ENCODE results near the gene CDKN2AIP. TPM values are rescaled to one million over a fixed set of nuclear protein-coding genes. Genes with fewer than 3 reads are reported as not detected.
A peak's percentile ranks its signal among the peaks of the same experiment; 100 is the strongest.

The CDKN2AIP gene
- total and polyA plus RNA-seq, 2 donors (not counting 1 experiment from before 2014, with no cell fraction given) = 13.6 to 36.0 TPM

- ATAC-seq (ENCODE audit: low read depth) = no peak
- Histone ChIP-seq H3K27me3 (replicated peaks in 1 of 4; ENCODE audit: control extremely low read depth in 1 of 4, control insufficient read depth in 3 of 4, insufficient read depth in 4 of 4, low read length in 3 of 4) (peaks cover 0 to 9% (median 2%) of the 10 kb centered on the region in 4 experiments), H3K36me3 (replicated peaks in 1 of 2; ENCODE audit: control extremely low read depth in 1 of 2, control insufficient read depth in 1 of 2, extremely low read depth in 1 of 2, insufficient read depth in 2 of 2, low read length in 1 of 2) (no peaks in the 10 kb centered on the region), H3K9me3 (ENCODE audit: control extremely low read depth in 1 of 3, control insufficient read depth in 2 of 3, insufficient read depth in 1 of 3, low read length in 2 of 3) (peaks cover 0 to 6% (median 0%) of the 10 kb centered on the region in 3 donors), H3K4me1 (ENCODE audit: control insufficient read depth in 2 of 2, insufficient read depth in 2 of 2, low read length in 2 of 2) (peaks cover 10 to 18% of the 10 kb centered on the region in 2 donors), H4K20me1 (ENCODE audit: control insufficient read depth, insufficient read depth, low read length, poor library complexity, severe bottlenecking) (no peaks in the 10 kb centered on the region), H3K27ac (ENCODE audit: low read length in 2 of 2) (no peak overlapping the region), H2AFZ (ENCODE audit: insufficient read depth, low read depth, low read length, poor library complexity, severe bottlenecking) (no peak overlapping the region), H3K79me2 (ENCODE audit: control insufficient read depth, insufficient read depth, low read length) (no peaks in the 10 kb centered on the region), H3K4me2 (replicated peaks; ENCODE audit: low read depth, low read length, poor library complexity, severe bottlenecking) (no peak overlapping the region), H3K4me3 (ENCODE audit: control extremely low read depth in 1 of 5, extremely low read depth in 1 of 5, insufficient read depth in 1 of 5, low read depth in 2 of 5, low read length in 4 of 5) (no peak overlapping the region), H3K9ac (ENCODE audit: low read length) (no peak overlapping the region)
- TF ChIP-seq, protein P1, sequence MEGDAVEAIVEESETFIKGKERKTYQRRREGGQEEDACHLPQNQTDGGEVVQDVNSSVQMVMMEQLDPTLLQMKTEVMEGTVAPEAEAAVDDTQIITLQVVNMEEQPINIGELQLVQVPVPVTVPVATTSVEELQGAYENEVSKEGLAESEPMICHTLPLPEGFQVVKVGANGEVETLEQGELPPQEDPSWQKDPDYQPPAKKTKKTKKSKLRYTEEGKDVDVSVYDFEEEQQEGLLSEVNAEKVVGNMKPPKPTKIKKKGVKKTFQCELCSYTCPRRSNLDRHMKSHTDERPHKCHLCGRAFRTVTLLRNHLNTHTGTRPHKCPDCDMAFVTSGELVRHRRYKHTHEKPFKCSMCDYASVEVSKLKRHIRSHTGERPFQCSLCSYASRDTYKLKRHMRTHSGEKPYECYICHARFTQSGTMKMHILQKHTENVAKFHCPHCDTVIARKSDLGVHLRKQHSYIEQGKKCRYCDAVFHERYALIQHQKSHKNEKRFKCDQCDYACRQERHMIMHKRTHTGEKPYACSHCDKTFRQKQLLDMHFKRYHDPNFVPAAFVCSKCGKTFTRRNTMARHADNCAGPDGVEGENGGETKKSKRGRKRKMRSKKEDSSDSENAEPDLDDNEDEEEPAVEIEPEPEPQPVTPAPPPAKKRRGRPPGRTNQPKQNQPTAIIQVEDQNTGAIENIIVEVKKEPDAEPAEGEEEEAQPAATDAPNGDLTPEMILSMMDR (IDR thresholded peaks at IDR 0.05) = no peak
- TF ChIP-seq EZH2 (IDR thresholded peaks at IDR 0.05; ENCODE audit: borderline replicate concordance, insufficient read depth, low read depth, low read length, poor library complexity, severe bottlenecking) = no peak
- peaks cover 19% of the 10 kb centered on the region for H3K4me1 Mint-ChIP-seq
- CTCF ChIA-PET = no interaction called here
- POLR2A ChIA-PET = no interaction called here
- H3K27ac Mint-ChIP-seq = peak overlapping the region; percentile 32
- no peak for DNase-seq
- intact Hi-C loops (cut with micrococcal nuclease) = no loop called here
- no peaks in the 10 kb centered on the region for H3K27me3 Mint-ChIP-seq
- no peaks in the 10 kb centered on the region for H3K9me3 Mint-ChIP-seq (ENCODE audit: insufficient read depth)
- no CpG with 5 or more reads among the region's 4 CpGs for WGBS (ENCODE audit: insufficient coverage)
- H3K4me3 Mint-ChIP-seq = no peak overlapping the region
These were observed 41.7 kb upstream of the CDKN2AIP start for GRCh38 chr4:183402771-183403170.

GRCh38 chr4:183403486-183403885 is 41.0 kb upstream of the CDKN2AIP start:
- Histone ChIP-seq H3K36me3 (replicated peaks in 1 of 2; ENCODE audit: control extremely low read depth in 1 of 2, control insufficient read depth in 1 of 2, extremely low read depth in 1 of 2, insufficient read depth in 2 of 2, low read length in 1 of 2) (no peaks in the 10 kb centered on the region), H4K20me1 (ENCODE audit: control insufficient read depth, insufficient read depth, low read length, poor library complexity, severe bottlenecking) (no peaks in the 10 kb centered on the region), H3K9me3 (ENCODE audit: control extremely low read depth in 1 of 3, control insufficient read depth in 2 of 3, insufficient read depth in 1 of 3, low read length in 2 of 3) (peaks cover 0 to 5% (median 0%) of the 10 kb centered on the region in 3 donors), H2AFZ (ENCODE audit: insufficient read depth, low read depth, low read length, poor library complexity, severe bottlenecking) (no peak overlapping the region), H3K4me3 (ENCODE audit: control extremely low read depth in 1 of 5, extremely low read depth in 1 of 5, insufficient read depth in 1 of 5, low read depth in 2 of 5, low read length in 4 of 5) (no peak overlapping the region), H3K4me1 (ENCODE audit: control insufficient read depth in 2 of 2, insufficient read depth in 2 of 2, low read length in 2 of 2) (peaks cover 11 to 12% of the 10 kb centered on the region in 2 donors), H3K79me2 (ENCODE audit: control insufficient read depth, insufficient read depth, low read length) (no peaks in the 10 kb centered on the region), H3K27ac (ENCODE audit: low read length in 2 of 2) (no peak overlapping the region), H3K9ac (ENCODE audit: low read length) (no peak overlapping the region), H3K4me2 (replicated peaks; ENCODE audit: low read depth, low read length, poor library complexity, severe bottlenecking) (no peak overlapping the region), H3K27me3 (replicated peaks in 1 of 4; ENCODE audit: control extremely low read depth in 1 of 4, control insufficient read depth in 3 of 4, insufficient read depth in 4 of 4, low read length in 3 of 4) (peaks cover 0 to 9% (median 2%) of the 10 kb centered on the region in 4 experiments)
- POLR2A ChIA-PET = no interaction called here
- intact Hi-C loops (cut with micrococcal nuclease) = no loop called here
- no peak overlapping the region for H3K4me3 Mint-ChIP-seq
- DNase-seq (no peak), ATAC-seq (ENCODE audit: low read depth) (no peak)
- H3K4me1 Mint-ChIP-seq = peaks cover 20% of the 10 kb centered on the region
- no peaks in the 10 kb centered on the region for H3K9me3 Mint-ChIP-seq (ENCODE audit: insufficient read depth)
- TF ChIP-seq, protein P1 (IDR thresholded peaks at IDR 0.05) = no peak
- no peak for TF ChIP-seq EZH2 (IDR thresholded peaks at IDR 0.05; ENCODE audit: borderline replicate concordance, insufficient read depth, low read depth, low read length, poor library complexity, severe bottlenecking)
- WGBS (ENCODE audit: insufficient coverage) = 85% methylated on average over 7 of the region's 9 CpGs
- no peak overlapping the region for H3K27ac Mint-ChIP-seq
- CTCF ChIA-PET = no interaction called here
- H3K27me3 Mint-ChIP-seq = no peaks in the 10 kb centered on the region
